OCI-LY1 (cell line): ENCODE measurements around the gene GAN.
A peak's percentile ranks its signal among the peaks of the same experiment; 100 is the strongest.

ENCODE experiments used
- H2AFZ ChIP-seq: fragments of 200-600 bp; sonication (generic), shearing (Covaris generic); 2 replicates; pipeline ENCODE4 v1.6.0; 2014; ENCODE audit warnings: antibody characterized with exemption, mild to moderate bottlenecking, low read length
- H3F3A ChIP-seq: fragments of 200-600 bp; sonication (generic), shearing (Covaris generic); 2 replicates; pipeline ENCODE4 v1.6.0; 2014; ENCODE audit warnings: mild to moderate bottlenecking, antibody characterized with exemption, low read length, moderate library complexity; ENCODE audit not compliant: insufficient read depth
- H3K27ac ChIP-seq: fragments of 200-600 bp; sonication (generic); 2 replicates; pipeline ENCODE4 v1.5.1; 2014; ENCODE audit warnings: low read length, mixed run types, mild to moderate bottlenecking, low read depth; ENCODE audit not compliant: poor library complexity, severe bottlenecking
- H3K27me3 ChIP-seq: fragments of 200-600 bp; sonication (generic); 2 replicates; pipeline ENCODE4 v1.6.0; 2014; ENCODE audit warnings: antibody characterized with exemption, mild to moderate bottlenecking, low read length, moderate library complexity; ENCODE audit not compliant: insufficient read depth
- H3K36me3 ChIP-seq: fragments of 200-600 bp; sonication (generic); 2 replicates; pipeline ENCODE4 v1.6.1; 2014; ENCODE audit warnings: mild to moderate bottlenecking, antibody characterized with exemption, low read length, moderate library complexity, mixed read lengths; ENCODE audit not compliant: insufficient read depth
- H3K4me1 ChIP-seq: fragments of 200-600 bp; sonication (generic); 2 replicates; pipeline ENCODE4 v1.5.1; 2014; ENCODE audit warnings: mild to moderate bottlenecking, low read length, moderate library complexity; ENCODE audit not compliant: insufficient read depth, severe bottlenecking
- H3K4me2 ChIP-seq: fragments of 200-600 bp; sonication (generic), shearing (Covaris generic); 2 replicates; pipeline ENCODE4 v1.6.1; 2014; ENCODE audit warnings: low read length
- H3K4me3 ChIP-seq: fragments of 200-600 bp; sonication (generic); 2 replicates; pipeline ENCODE4 v1.5.1; 2014; ENCODE audit warnings: low read length, low read depth, mild to moderate bottlenecking, mixed read lengths; ENCODE audit not compliant: poor library complexity, severe bottlenecking
- H3K79me2 ChIP-seq: fragments of 200-600 bp; shearing (Covaris generic); 2 replicates; pipeline ENCODE4 v1.6.1; 2016; ENCODE audit warnings: mixed run types, low read length, mixed read lengths; ENCODE audit not compliant: insufficient read depth
- H3K9ac ChIP-seq: fragments of 200-600 bp; sonication (generic), shearing (Covaris generic); 2 replicates; pipeline ENCODE4 v1.6.1; 2014; ENCODE audit warnings: mild to moderate bottlenecking, low read length, mixed read lengths
- H3K9me2 ChIP-seq: fragments of 200-600 bp; sonication (generic), shearing (Covaris generic); 2 replicates; pipeline ENCODE4 v1.6.1; 2014; ENCODE audit warnings: low read depth, mild to moderate bottlenecking, low read length, mixed read lengths
- H3K9me3 ChIP-seq: fragments of 200-600 bp; shearing (Covaris generic); 2 replicates; pipeline ENCODE4 v1.6.1; 2014; ENCODE audit warnings: low read length, mixed read lengths
- H4K20me1 ChIP-seq: fragments of 200-600 bp; sonication (generic), shearing (Covaris generic); 2 replicates; pipeline ENCODE4 v1.6.0; 2016; ENCODE audit warnings: mild to moderate bottlenecking, low read length; ENCODE audit not compliant: insufficient read depth
- EZH2 ChIP-seq: fragments of 200-600 bp; sonication (generic), shearing (Covaris generic); IDR thresholded peaks from 2 replicates; pipeline ENCODE4 v1.8.0; 2017; ENCODE audit warnings: borderline replicate concordance, mixed run types, mild to moderate bottlenecking, antibody characterized with exemption, low read length, moderate library complexity, mixed read lengths
- TF ChIP-seq, protein P1 (sequence below): fragments of 200-600 bp; sonication (generic), shearing (Covaris generic); IDR thresholded peaks from 2 replicates; pipeline ENCODE4 v1.5.1; 2017; ENCODE audit warnings: mild to moderate bottlenecking, antibody characterized with exemption, low read length, moderate library complexity, mixed read lengths

GAN gene

DNA sequence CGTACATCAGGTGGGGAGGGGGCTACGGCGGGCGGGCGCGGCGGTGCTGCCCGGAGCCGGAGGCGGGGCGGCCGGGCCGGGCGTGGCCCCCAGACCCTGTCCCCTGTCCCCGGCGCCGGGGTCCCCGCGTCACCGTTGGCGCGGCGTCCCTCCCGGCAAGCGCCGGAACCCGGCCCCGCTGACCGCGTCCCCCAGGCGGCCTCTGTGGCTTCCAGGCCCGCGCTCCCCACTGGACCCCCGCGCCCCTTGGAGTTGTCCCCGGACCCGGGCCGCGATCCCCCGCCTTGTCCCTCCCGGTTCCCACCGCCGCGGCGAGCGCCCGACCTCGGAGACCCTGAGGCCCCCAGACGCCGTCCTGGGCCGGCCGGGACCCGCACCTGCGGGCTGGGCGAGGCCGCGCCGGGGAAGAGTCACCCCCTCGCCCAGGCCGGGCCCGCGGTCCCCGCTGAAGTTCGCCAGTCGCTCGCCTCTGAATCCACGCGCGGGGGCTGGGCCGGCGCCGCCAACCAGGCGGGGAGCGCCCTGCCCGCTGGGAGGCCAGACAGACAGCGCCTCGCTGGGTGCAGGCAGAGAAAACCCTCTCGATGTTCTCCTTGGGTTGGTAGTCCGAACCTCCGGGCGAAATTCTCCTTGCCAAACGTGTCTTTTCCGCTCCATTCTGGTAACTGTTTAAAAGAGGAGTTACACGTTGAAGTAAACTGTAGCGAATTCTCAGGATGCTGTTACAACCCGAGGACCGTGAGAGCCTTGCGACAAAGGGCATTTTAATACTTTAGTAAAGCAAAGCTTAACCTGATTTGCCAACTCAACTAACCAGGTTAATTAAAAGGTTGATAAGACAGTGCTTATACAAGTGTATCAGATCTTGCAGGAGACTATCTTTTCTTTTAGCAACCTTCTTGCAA is 761 bp downstream of the GAN start:
- Histone ChIP-seq H3K27ac (no peak overlapping the region), H4K20me1 (0 out of 2 replicates have a peak, but pooled peaks cover 3% of the 10 kb centered on the region), H2AFZ (no peak overlapping the region), H3K4me1 (peaks cover 18% of the 10 kb centered on the region), H3K9ac (peak overlapping the region; percentile 70), H3K9me2 (no peaks in the 10 kb centered on the region), H3K79me2 (peaks cover 6% of the 10 kb centered on the region; the same call in 1 of the 2 replicates), H3K4me3 (peak overlapping the region; percentile 86), H3F3A (no peaks in the 10 kb centered on the region), H3K4me2 (peak overlapping the region; percentile 77), H3K9me3 (no peaks in the 10 kb centered on the region), H3K27me3 (no peaks in the 10 kb centered on the region), H3K36me3 (no peaks in the 10 kb centered on the region; the same call in 1 of the 2 replicates)
- TF ChIP-seq EZH2: no peak
- TF ChIP-seq, protein P1, sequence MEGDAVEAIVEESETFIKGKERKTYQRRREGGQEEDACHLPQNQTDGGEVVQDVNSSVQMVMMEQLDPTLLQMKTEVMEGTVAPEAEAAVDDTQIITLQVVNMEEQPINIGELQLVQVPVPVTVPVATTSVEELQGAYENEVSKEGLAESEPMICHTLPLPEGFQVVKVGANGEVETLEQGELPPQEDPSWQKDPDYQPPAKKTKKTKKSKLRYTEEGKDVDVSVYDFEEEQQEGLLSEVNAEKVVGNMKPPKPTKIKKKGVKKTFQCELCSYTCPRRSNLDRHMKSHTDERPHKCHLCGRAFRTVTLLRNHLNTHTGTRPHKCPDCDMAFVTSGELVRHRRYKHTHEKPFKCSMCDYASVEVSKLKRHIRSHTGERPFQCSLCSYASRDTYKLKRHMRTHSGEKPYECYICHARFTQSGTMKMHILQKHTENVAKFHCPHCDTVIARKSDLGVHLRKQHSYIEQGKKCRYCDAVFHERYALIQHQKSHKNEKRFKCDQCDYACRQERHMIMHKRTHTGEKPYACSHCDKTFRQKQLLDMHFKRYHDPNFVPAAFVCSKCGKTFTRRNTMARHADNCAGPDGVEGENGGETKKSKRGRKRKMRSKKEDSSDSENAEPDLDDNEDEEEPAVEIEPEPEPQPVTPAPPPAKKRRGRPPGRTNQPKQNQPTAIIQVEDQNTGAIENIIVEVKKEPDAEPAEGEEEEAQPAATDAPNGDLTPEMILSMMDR: no peak

- Histone ChIP-seq H3K9ac (peak overlapping the region; percentile 70; the same call in 1 of the 2 replicates), H3K4me2 (peak overlapping the region; percentile 77), H3K9me2 (no peaks in the 10 kb centered on the region), H3K27me3 (no peaks in the 10 kb centered on the region), H3K27ac (no peak overlapping the region), H4K20me1 (0 out of 2 replicates have a peak, but pooled peaks cover 4% of the 10 kb centered on the region), H3K4me3 (peak overlapping the region; percentile 86), H3K4me1 (peaks cover 18% of the 10 kb centered on the region), H3K9me3 (no peaks in the 10 kb centered on the region), H3K36me3 (no peaks in the 10 kb centered on the region; the same call in 1 of the 2 replicates), H2AFZ (no peak overlapping the region), H3F3A (no peaks in the 10 kb centered on the region), H3K79me2 (peaks cover 6% of the 10 kb centered on the region; the same call in 1 of the 2 replicates)
- no peak for TF ChIP-seq EZH2
- TF ChIP-seq, protein P1: no peak
Measured at GRCh38 chr16:81316176-81316496, 1.4 kb downstream of the GAN start.

GRCh38 chr16:81318711-81319110 is 3.9 kb downstream of the GAN start:
- H3K4me3 ChIP-seq: no peak overlapping the region
- H3K79me2 ChIP-seq: peaks cover 6% of the 10 kb centered on the region; the same call in 1 of the 2 replicates
- H3K9me3 ChIP-seq: no peaks in the 10 kb centered on the region
- no peaks in the 10 kb centered on the region for H3F3A ChIP-seq
- no peaks in the 10 kb centered on the region for H3K36me3 ChIP-seq
- TF ChIP-seq EZH2: no peak
- H3K4me2 ChIP-seq: no peak overlapping the region
- H2AFZ ChIP-seq: no peak overlapping the region
- no peak overlapping the region for H3K9ac ChIP-seq
- no peak overlapping the region for H3K27ac ChIP-seq
- H4K20me1 ChIP-seq: 0 out of 2 replicates have a peak, but pooled peaks cover 4% of the 10 kb centered on the region
- peaks cover 11% of the 10 kb centered on the region for H3K4me1 ChIP-seq
- no peaks in the 10 kb centered on the region for H3K9me2 ChIP-seq
- no peaks in the 10 kb centered on the region for H3K27me3 ChIP-seq
